ENCODE data around the gene TRAPPC6A.

TRAPPC6A gene

DNA sequence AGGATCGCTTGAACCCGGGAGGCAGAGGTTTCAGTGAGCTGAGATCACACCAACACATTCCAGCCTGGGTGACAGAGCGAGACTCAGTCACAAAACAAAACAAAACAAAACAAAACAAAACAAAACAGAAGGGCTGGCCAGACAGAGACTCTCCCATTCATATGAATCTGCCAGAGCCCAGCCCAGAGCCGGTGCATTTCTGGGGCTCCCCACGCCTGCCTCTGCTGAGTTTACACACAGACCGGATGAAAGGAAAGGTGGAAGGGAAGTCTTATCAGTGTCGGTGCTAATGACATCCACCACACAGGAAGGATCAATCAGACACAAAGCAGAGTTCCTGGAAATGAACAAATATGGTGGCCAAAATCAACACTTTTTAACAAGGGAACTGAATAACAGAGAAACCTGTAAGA is 6.8 kb downstream of the TRAPPC6A start:
- Histone ChIP-seq H3K4me3 (ENCODE audit: low read depth in 1 of 2, low read length in 2 of 2) (no peak overlapping the region), H3K36me3 (ENCODE audit: control insufficient read depth in 1 of 2, insufficient read depth in 2 of 2, low read length in 2 of 2) (no peaks in the 10 kb centered on the region), H3K4me1 (ENCODE audit: control insufficient read depth in 1 of 2, insufficient read depth in 2 of 2, low read length in 2 of 2) (no peaks in the 10 kb centered on the region), H3K9me3 (ENCODE audit: control insufficient read depth in 1 of 2, low read length in 2 of 2) (no peaks in the 10 kb centered on the region), H3K27me3 (ENCODE audit: low read depth, low read length) (no peaks in the 10 kb centered on the region), H3K27ac (ENCODE audit: low read length) (no peak overlapping the region)

DNA sequence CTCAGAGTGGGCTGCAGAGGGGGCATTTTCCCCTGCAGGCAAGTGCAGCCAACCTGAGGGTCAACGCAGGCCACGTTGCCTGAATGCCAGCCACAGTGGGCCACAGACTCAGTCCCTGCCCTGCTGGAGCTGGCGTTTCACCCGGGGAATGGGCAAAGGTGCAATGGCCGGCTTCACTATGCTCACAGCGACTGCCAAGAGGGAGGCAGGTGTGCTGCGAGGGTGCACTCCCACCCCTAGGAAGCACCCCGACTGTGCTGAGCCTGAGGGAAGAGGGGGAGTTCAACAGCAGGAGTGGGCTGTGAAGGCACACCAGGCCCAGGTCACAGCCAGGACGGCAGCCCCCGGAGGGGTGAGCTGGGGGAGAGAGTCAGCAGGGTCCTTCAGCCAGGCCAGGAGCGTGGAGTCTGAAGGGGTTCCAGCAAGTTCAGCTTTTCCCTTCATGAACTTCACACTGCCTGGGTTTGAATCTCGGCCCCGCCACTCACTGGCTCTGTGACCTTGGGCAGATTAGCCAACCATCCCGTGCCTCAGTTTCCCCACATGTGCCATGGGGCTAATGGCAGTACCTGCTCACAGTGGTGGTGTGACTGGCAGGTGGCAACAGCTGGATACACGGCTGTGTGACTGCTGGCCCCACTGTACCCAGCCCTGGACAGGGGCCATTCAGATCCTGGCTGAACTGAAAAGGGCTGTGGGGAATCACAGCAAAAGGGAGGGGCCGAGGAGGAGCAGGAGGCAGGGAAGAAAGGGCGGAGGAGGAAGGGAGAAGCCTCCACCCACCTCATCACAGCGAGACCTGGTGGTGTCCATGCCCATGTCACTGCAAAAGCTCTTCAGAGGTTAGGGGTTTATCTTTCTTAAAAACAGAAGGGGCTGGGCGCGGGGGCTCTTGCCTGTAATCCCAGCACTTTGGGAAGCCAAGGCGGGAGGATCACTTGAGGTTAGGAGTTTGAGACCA is 7.6 kb downstream of the TRAPPC6A start:
- Histone ChIP-seq H3K4me1 (ENCODE audit: control insufficient read depth in 1 of 2, insufficient read depth in 2 of 2, low read length in 2 of 2) (no peaks in the 10 kb centered on the region), H3K4me3 (ENCODE audit: low read depth in 1 of 2, low read length in 2 of 2) (no peak overlapping the region), H3K27me3 (ENCODE audit: low read depth, low read length) (no peaks in the 10 kb centered on the region), H3K9me3 (ENCODE audit: control insufficient read depth in 1 of 2, low read length in 2 of 2) (no peaks in the 10 kb centered on the region), H3K27ac (ENCODE audit: low read length) (no peak overlapping the region), H3K36me3 (ENCODE audit: control insufficient read depth in 1 of 2, insufficient read depth in 2 of 2, low read length in 2 of 2) (no peaks in the 10 kb centered on the region)

DNA sequence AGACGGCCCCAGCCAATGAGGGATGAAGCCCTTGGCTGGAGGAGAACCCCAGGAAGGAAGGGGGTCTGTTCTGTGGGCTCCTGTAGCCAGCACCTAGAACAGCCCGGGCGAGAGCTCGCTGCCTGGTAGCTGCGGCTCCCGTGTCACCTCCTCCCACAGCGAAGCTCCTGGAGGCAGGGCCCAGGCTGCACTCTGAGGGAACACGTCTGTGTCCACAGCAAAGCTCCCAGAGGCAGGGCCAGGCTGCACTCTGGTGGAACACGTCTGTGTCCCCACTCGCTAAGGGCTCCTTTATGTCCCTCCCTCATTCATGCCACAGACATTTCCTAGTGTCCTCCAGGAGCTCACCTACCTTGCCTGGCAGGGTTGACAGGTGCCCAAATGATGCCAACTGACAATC is 8.4 kb downstream of the TRAPPC6A start:
- Histone ChIP-seq H3K9me3 (ENCODE audit: control insufficient read depth in 1 of 2, low read length in 2 of 2) (no peaks in the 10 kb centered on the region), H3K36me3 (ENCODE audit: control insufficient read depth in 1 of 2, insufficient read depth in 2 of 2, low read length in 2 of 2) (no peaks in the 10 kb centered on the region), H3K27me3 (ENCODE audit: low read depth, low read length) (no peaks in the 10 kb centered on the region), H3K4me3 (ENCODE audit: low read depth in 1 of 2, low read length in 2 of 2) (no peak overlapping the region), H3K27ac (ENCODE audit: low read length) (no peak overlapping the region), H3K4me1 (ENCODE audit: control insufficient read depth in 1 of 2, insufficient read depth in 2 of 2, low read length in 2 of 2) (peaks cover 0 to under 1% of the 10 kb centered on the region in 2 donors)

DNA sequence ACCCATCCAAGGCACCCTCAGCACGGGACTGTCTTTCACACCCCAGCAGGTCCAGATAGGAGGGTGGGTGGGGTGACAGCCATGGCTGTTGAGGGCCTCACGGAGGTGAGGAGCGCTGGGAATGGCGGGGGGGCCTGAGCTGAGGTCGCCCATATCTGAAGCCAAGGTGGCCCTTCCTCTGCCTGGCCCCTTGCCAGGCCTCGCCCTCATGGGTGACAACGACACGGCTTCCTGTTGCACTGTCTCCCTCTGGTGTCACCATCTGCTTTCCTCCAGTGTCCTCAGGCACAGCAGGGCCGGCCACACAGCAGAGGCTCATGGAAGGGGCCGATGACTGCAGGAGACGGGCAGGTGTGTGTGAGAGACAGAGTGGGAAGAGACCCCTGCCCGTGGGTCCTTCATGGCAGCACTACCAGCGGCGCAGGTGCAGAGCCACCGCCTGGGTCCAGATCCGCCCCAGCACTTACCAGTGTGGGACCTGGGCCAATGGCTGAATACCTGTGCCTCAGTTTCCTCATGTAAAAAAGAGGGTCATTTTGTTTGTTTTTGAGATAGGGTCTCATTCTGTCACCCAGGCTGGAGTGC is 9.2 kb downstream of the TRAPPC6A start:
- no peak overlapping the region for H3K27ac ChIP-seq (ENCODE audit: low read length)
- no peaks in the 10 kb centered on the region for H3K9me3 ChIP-seq (ENCODE audit: control insufficient read depth in 1 of 2, low read length in 2 of 2)
- no peak overlapping the region for H3K4me3 ChIP-seq (ENCODE audit: low read depth in 1 of 2, low read length in 2 of 2)
- H3K27me3 ChIP-seq (ENCODE audit: low read depth, low read length), result no peaks in the 10 kb centered on the region
- no peaks in the 10 kb centered on the region for H3K36me3 ChIP-seq (ENCODE audit: control insufficient read depth in 1 of 2, insufficient read depth in 2 of 2, low read length in 2 of 2)
- H3K4me1 ChIP-seq (ENCODE audit: control insufficient read depth in 1 of 2, insufficient read depth in 2 of 2, low read length in 2 of 2), result peaks cover 0 to 4% of the 10 kb centered on the region in 2 donors

DNA sequence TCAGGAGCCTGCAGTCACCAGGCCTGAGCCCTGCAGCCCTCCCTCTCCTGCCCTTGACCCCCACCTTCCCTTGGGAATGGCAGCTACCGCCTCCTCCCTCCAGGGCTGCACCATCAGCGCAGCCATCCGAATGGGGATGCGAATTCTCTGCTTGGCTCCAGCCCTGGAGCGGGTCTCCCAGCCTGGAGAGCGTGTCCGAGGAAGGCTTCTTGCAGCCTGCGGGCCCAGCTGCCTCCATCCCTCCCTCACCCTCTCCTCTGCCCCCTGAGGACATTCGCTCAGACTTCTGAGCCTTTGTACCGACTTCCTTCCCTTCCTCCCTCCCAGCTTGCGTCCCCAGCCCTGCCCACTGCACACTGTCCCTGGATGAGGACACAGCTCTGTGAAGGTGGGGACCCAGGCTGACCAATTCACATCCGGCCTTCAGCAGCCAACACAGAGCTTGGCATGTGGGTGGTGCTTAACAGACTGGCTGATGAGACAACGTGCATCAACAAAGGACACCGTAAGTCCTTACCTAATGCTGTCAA is 11.2 kb downstream of the TRAPPC6A start:
- no peaks in the 10 kb centered on the region for H3K27me3 ChIP-seq (ENCODE audit: low read depth, low read length)
- H3K4me3 ChIP-seq (ENCODE audit: low read depth in 1 of 2, low read length in 2 of 2), result no peak overlapping the region
- H3K4me1 ChIP-seq (ENCODE audit: control insufficient read depth in 1 of 2, insufficient read depth in 2 of 2, low read length in 2 of 2), result peaks cover 0 to 4% of the 10 kb centered on the region in 2 donors
- H3K36me3 ChIP-seq (ENCODE audit: control insufficient read depth in 1 of 2, insufficient read depth in 2 of 2, low read length in 2 of 2), result no peaks in the 10 kb centered on the region
- H3K27ac ChIP-seq (ENCODE audit: low read length), result no peak overlapping the region
- H3K9me3 ChIP-seq (ENCODE audit: control insufficient read depth in 1 of 2, low read length in 2 of 2), result no peaks in the 10 kb centered on the region

DNA sequence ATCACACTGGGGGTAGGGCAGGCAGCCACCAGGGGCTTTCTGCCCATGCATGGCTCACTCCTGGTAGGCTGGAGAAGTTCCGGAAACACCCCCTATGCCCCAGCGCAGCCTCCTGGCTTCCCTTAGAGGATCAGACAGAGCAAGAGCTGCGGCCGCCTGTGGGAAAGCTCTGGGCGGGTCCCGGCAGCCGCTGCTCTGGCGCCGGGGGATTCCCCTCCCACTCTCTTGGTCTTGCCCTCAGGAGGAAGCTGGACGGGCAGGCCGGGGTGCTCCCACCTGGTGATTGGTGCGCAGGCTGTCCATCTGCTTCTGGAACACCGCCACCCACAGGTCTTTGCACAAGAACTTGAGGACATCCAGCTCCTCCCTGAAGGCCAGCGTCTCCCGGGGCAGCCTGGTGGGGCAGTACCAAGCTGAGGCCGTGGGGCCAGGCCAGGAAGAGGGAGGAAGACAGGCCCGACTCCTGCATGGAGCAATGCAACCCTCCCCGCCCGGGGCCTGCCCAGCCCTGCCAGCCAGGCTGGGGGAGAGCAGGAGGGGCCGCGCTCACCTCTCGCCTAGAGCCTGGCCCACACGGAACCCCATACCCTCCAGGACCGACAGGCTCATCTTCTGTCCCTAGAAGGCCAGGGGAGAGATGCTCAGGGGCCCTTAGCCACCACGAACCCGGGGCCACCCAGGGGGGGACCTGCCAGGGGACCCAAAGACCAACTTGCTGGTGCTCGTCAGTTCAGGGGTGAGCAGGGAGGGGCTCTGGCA is 13.3 kb downstream of the TRAPPC6A start:
- Histone ChIP-seq H3K9me3 (ENCODE audit: control insufficient read depth in 1 of 2, low read length in 2 of 2) (no peaks in the 10 kb centered on the region), H3K4me1 (ENCODE audit: control insufficient read depth in 1 of 2, insufficient read depth in 2 of 2, low read length in 2 of 2) (peaks cover 0 to 4% of the 10 kb centered on the region in 2 donors), H3K4me3 (ENCODE audit: low read depth in 1 of 2, low read length in 2 of 2) (no peak overlapping the region), H3K27me3 (ENCODE audit: low read depth, low read length) (no peaks in the 10 kb centered on the region), H3K27ac (ENCODE audit: low read length) (no peak overlapping the region), H3K36me3 (ENCODE audit: control insufficient read depth in 1 of 2, insufficient read depth in 2 of 2, low read length in 2 of 2) (no peaks in the 10 kb centered on the region)

DNA sequence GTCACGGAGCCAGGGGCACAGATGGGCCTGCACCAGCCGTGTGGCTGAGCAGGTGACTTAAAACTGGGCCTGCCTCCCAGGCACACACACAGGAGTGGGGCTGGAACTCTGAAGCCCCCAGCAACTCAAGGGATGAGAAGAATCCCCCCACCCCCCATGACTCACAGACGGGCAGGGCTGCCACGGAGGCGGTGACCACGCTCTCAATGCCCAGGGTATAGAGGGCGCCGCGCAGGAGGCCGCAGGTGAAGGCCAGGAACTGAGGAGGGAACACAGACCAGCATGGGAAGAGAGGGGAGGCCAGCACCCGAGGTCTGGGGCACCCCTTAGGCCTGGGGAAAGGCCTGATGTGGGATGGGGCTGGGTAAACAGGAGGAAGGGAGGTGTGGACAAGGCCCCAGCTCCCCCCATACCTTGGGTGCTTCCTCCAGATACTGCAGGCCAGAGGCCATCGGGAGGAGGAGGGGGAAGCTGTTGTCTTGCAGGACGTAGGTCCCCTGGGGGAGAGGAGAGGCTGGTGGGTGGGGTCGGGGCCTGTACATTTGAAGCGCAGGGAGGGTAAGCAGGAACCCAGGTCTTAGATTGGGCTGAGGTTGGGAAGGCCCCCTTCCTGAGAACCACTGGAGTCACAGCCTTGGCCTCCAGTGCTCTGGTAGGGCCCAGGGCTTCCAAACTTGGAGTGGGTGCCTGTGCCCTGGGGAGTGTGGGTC is 14.1 kb downstream of the TRAPPC6A start:
- no peak overlapping the region for H3K4me3 ChIP-seq (ENCODE audit: low read depth in 1 of 2, low read length in 2 of 2)
- no peaks in the 10 kb centered on the region for H3K36me3 ChIP-seq (ENCODE audit: control insufficient read depth in 1 of 2, insufficient read depth in 2 of 2, low read length in 2 of 2)
- no peaks in the 10 kb centered on the region for H3K27me3 ChIP-seq (ENCODE audit: low read depth, low read length)
- H3K9me3 ChIP-seq (ENCODE audit: control insufficient read depth in 1 of 2, low read length in 2 of 2), result no peaks in the 10 kb centered on the region
- H3K27ac ChIP-seq (ENCODE audit: low read length), result no peak overlapping the region
- H3K4me1 ChIP-seq (ENCODE audit: control insufficient read depth in 1 of 2, insufficient read depth in 2 of 2, low read length in 2 of 2), result peaks cover 0 to 4% of the 10 kb centered on the region in 2 donors

DNA sequence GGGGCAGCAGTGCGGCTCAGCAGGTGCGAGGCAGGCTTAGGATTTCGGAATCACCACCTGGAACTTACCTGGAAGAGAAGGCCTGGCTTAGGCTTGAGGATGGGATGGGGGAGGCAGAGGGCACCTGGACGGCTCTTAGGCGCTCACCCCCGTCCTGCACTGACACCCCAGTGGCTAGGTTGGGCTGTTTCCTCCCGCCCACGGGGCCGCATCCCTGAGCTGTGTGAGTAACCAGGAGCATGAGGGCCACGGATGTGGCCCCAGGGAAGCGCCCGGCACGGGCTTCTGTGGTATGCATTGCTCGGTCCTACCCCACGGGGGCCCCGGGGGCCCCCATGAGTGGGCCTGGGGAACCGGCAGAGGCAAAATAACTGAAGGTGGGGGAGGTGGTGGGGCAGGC is 14.9 kb downstream of the TRAPPC6A start:
- no peak overlapping the region for H3K4me3 ChIP-seq (ENCODE audit: low read depth in 1 of 2, low read length in 2 of 2)
- no peaks in the 10 kb centered on the region for H3K27me3 ChIP-seq (ENCODE audit: low read depth, low read length)
- no peak overlapping the region for H3K27ac ChIP-seq (ENCODE audit: low read length)
- H3K4me1 ChIP-seq (ENCODE audit: control insufficient read depth in 1 of 2, insufficient read depth in 2 of 2, low read length in 2 of 2), result peaks cover 0 to 4% of the 10 kb centered on the region in 2 donors
- no peaks in the 10 kb centered on the region for H3K36me3 ChIP-seq (ENCODE audit: control insufficient read depth in 1 of 2, insufficient read depth in 2 of 2, low read length in 2 of 2)
- no peaks in the 10 kb centered on the region for H3K9me3 ChIP-seq (ENCODE audit: control insufficient read depth in 1 of 2, low read length in 2 of 2)

DNA sequence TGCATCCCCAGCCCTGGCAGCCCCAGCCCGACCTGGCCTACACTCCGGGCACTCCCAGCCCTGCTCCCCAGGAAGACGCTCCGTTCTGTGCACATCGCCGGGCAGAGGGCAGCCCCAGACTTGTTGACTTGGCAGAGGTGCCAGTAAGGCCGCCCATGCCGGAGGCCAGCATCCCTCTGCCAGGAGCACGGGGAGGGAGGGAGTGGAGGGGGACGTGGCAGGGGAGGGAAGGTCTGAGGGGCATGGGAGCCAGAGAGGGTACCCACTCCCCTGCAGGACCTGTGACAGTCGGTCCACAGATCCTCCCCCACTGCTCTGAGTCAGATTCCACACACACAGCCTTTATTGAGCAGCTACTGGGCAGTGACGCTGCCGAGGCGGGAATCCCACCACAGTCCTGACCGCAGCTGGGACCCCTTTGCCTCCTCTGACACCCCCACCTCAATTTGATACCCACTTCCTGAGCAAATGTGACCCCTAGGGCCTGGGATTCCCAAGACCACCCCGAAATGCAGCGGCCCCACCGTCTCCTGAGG is 15.4 kb downstream of the TRAPPC6A start:
- Histone ChIP-seq H3K9me3 (ENCODE audit: control insufficient read depth in 1 of 2, low read length in 2 of 2) (no peaks in the 10 kb centered on the region), H3K36me3 (ENCODE audit: control insufficient read depth in 1 of 2, insufficient read depth in 2 of 2, low read length in 2 of 2) (no peaks in the 10 kb centered on the region), H3K27ac (ENCODE audit: low read length) (no peak overlapping the region), H3K27me3 (ENCODE audit: low read depth, low read length) (no peaks in the 10 kb centered on the region), H3K4me1 (ENCODE audit: control insufficient read depth in 1 of 2, insufficient read depth in 2 of 2, low read length in 2 of 2) (peaks cover 0 to 4% of the 10 kb centered on the region in 2 donors), H3K4me3 (ENCODE audit: low read depth in 1 of 2, low read length in 2 of 2) (no peak overlapping the region)

DNA sequence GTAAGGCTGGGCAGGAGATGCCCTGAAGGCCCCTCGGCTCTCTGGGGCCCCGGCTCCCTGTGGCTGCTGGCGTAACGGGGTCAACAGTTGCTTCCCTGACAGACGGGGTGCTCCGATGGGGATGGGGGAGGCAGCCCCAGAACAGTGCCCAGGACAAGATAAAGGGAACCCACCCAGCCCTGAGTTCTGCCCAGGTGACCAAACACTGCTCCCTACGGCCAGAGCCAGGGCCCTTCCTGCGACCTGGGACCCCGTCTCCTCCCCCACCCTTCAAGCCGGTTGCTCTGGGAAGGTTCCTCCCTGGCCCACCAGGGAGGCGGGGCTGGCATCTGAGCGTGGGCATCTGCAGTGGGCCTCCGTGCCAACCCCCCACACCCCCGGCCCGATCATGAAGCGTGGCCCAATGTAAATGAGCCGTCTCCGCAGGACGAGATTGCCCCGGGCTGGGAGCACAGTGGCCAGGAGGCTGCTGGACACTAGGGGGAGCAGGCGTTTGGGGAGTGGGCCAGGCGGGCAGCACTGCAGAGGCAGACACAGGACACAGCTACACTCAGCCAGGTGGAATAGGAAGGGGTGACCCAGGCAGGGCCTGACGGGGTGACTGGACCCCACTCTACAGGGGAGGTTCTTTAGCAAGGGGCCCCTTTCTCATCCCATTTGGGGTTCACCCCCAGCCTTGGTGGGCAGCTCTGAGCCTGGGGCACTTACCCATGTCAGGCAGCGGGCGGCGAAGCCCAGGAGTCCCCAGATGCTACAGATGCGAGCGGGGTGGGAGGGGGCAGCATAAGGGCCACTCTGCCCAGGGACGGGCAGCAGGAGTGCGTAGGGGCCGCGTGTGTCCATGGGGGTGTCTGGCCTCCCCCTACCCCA is 16.1 kb downstream of the TRAPPC6A start:
- Histone ChIP-seq H3K4me3 (ENCODE audit: low read depth in 1 of 2, low read length in 2 of 2) (no peak overlapping the region), H3K9me3 (ENCODE audit: control insufficient read depth in 1 of 2, low read length in 2 of 2) (no peaks in the 10 kb centered on the region), H3K4me1 (ENCODE audit: control insufficient read depth in 1 of 2, insufficient read depth in 2 of 2, low read length in 2 of 2) (peaks cover 0 to 4% of the 10 kb centered on the region in 2 donors), H3K27me3 (ENCODE audit: low read depth, low read length) (no peaks in the 10 kb centered on the region), H3K36me3 (ENCODE audit: control insufficient read depth in 1 of 2, insufficient read depth in 2 of 2, low read length in 2 of 2) (no peaks in the 10 kb centered on the region), H3K27ac (ENCODE audit: low read length) (no peak overlapping the region)

Data from muscle layer of duodenum (tissue), 2 donors.